Nucleus accumbens (tissue), 56 donors: ENCODE data around the gene SERTAD1.
"Not testable (repeated sequence)": the region's sequence is repeated elsewhere in the genome, so short reads cannot be mapped to it uniquely, and the experiment has no call there.

Source experiments
- DNase-seq, 56 donors: peaks; one replicate each; lab custom pipeline; 2025; lab: John Stamatoyannopoulos, UW

The SERTAD1 gene

GRCh38 chr19:40411125-40411842, 14.5 kb downstream of the SERTAD1 start:
- no peak for DNase-seq

- DNase-seq = no peak
These were observed 15.8 kb downstream of the SERTAD1 start for GRCh38 chr19:40410030-40410389.

- DNase-seq = not testable (repeated sequence)
These were observed 17.2 kb downstream of the SERTAD1 start for GRCh38 chr19:40408598-40408925.

GRCh38 chr19:40407714-40408597, 17.8 kb downstream of the SERTAD1 start:
- DNase-seq = no peak

GRCh38 chr19:40403262-40403984, 22.4 kb downstream of the SERTAD1 start:
- peak in 39 of 56 donors; percentile 3 to 71 (median 18) for DNase-seq

- no peak for DNase-seq
These were observed 25.2 kb downstream of the SERTAD1 start for GRCh38 chr19:40400559-40400958.

GRCh38 chr19:40398417-40399131, 27.2 kb downstream of the SERTAD1 start:
- peak in 34 of 56 donors; percentile 5 to 68 (median 27) for DNase-seq

GRCh38 chr19:40397568-40397906, 28.3 kb downstream of the SERTAD1 start:
- no peak for DNase-seq

GRCh38 chr19:40396886-40397567, 28.8 kb downstream of the SERTAD1 start:
- DNase-seq = no peak

GRCh38 chr19:40395956-40396355, 29.8 kb downstream of the SERTAD1 start:
- DNase-seq = no peak

- DNase-seq = no peak
These were observed 31.0 kb downstream of the SERTAD1 start for GRCh38 chr19:40394816-40395210.

GRCh38 chr19:40393894-40394815, 31.6 kb downstream of the SERTAD1 start:
- no peak for DNase-seq

GRCh38 chr19:40392894-40393517, 32.8 kb downstream of the SERTAD1 start:
- no peak for DNase-seq

GRCh38 chr19:40392123-40392522, 33.7 kb downstream of the SERTAD1 start:
- no peak for DNase-seq

- DNase-seq = no peak
These were observed 35.6 kb downstream of the SERTAD1 start, which contains the start of gene HIPK4 for GRCh38 chr19:40390084-40390742. Gene HIPK4 (minus strand): TSS chr19:40390181. CDS start chr19:40389902, 279 bp downstream.

- DNase-seq = no peak
These were observed 36.2 kb downstream of the SERTAD1 start for GRCh38 chr19:40389404-40390083.

- DNase-seq = no peak
These were observed 37.3 kb downstream of the SERTAD1 start for GRCh38 chr19:40388481-40388880.
